ENCODE data around the gene FAM20A. TPM values are rescaled to one million over a fixed set of nuclear protein-coding genes. Genes with fewer than 3 reads are reported as not detected.

Gene FAM20A
- total RNA-seq, 1 experiment from 2014 or later: not detected

DNA sequence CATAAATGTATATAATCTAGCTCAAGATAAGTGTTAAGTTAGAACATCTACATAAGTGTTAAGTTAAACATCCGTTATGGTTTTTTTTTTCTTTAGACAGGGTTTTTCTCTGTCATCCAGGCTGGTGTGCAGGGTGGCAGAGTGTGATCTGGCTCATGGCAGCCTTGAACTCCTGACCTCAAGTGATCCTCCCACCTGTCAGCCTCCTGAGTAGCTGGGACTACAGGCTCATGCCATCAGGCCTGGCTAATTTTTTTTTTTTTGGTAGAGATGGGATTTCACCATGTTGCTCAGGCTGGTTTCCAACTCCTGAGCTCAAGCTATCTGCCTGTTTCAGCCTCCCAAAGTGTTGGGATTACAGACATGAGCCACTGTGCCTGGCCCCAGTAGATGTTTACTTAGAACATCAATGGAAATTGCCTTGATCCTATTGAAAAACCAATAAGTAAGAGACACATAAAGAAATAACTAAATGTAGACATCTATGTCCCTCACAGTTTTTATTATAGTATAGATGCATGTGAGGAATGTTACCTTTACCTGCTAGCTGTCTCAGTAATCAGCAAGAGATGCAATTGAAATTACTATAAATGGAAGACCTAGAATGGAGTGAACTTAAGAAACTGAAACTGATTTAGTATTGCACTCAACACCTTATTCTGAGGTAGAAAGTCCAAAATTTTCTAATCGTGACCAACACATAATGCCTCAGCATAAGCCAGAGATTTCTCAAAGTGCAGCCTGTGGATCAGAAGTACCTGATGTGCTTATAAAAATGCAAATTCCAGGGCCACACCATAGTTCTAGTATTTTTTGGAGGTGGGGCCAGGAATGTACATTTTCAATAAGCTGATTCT lies 5.5 kb upstream of the FAM20A start:
- Histone ChIP-seq H3K9me3 (ENCODE audit: control insufficient read depth in 1 of 2, insufficient read depth in 1 of 2, low read depth in 1 of 2, low read length in 2 of 2) (peaks cover 24 to 36% of the 10 kb centered on the region in 2 experiments; a peak in 3 of 4 replicates), H3K4me3 (replicated peaks in 1 of 2; ENCODE audit: low read depth in 1 of 2, low read length in 2 of 2) (no peak overlapping the region), H3K4me2 (ENCODE audit: low read length) (no peak overlapping the region), H3K36me3 (ENCODE audit: control insufficient read depth in 1 of 2, insufficient read depth in 2 of 2, low read length in 2 of 2) (no peaks in the 10 kb centered on the region), H4K20me1 (ENCODE audit: insufficient read depth) (no peaks in the 10 kb centered on the region), H3K79me2 (ENCODE audit: insufficient read depth, low read length) (no peaks in the 10 kb centered on the region), H3K9me2 (ENCODE audit: insufficient read depth) (no peaks in the 10 kb centered on the region), H3K27ac (ENCODE audit: low read depth, low read length) (no peak overlapping the region), H3K27me3 (ENCODE audit: insufficient read depth, low read length) (no peaks in the 10 kb centered on the region), H2AFZ (ENCODE audit: low read depth, low read length, poor library complexity, severe bottlenecking) (no peak overlapping the region), H3K9ac (ENCODE audit: low read length) (no peak overlapping the region), H3K4me1 (ENCODE audit: control insufficient read depth in 1 of 2, insufficient read depth in 2 of 2, low read length in 2 of 2) (no peaks in the 10 kb centered on the region)
- ATAC-seq (no peak), DNase-seq (ENCODE audit: low read depth, low spot score) (no peak)
- TF ChIP-seq ELF1 (IDR thresholded peaks at IDR 0.05; ENCODE audit: borderline replicate concordance, low read depth): no peak
- TF ChIP-seq, protein P1, sequence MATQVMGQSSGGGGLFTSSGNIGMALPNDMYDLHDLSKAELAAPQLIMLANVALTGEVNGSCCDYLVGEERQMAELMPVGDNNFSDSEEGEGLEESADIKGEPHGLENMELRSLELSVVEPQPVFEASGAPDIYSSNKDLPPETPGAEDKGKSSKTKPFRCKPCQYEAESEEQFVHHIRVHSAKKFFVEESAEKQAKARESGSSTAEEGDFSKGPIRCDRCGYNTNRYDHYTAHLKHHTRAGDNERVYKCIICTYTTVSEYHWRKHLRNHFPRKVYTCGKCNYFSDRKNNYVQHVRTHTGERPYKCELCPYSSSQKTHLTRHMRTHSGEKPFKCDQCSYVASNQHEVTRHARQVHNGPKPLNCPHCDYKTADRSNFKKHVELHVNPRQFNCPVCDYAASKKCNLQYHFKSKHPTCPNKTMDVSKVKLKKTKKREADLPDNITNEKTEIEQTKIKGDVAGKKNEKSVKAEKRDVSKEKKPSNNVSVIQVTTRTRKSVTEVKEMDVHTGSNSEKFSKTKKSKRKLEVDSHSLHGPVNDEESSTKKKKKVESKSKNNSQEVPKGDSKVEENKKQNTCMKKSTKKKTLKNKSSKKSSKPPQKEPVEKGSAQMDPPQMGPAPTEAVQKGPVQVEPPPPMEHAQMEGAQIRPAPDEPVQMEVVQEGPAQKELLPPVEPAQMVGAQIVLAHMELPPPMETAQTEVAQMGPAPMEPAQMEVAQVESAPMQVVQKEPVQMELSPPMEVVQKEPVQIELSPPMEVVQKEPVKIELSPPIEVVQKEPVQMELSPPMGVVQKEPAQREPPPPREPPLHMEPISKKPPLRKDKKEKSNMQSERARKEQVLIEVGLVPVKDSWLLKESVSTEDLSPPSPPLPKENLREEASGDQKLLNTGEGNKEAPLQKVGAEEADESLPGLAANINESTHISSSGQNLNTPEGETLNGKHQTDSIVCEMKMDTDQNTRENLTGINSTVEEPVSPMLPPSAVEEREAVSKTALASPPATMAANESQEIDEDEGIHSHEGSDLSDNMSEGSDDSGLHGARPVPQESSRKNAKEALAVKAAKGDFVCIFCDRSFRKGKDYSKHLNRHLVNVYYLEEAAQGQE (IDR thresholded peaks at IDR 0.05; ENCODE audit: low read depth): no peak
- TF ChIP-seq JUND (IDR thresholded peaks at IDR 0.05): no peak
- TF ChIP-seq EGR1 (IDR thresholded peaks at IDR 0.05; ENCODE audit: low read depth): no peak
- no peak for TF ChIP-seq EZH2phosphoT487 (IDR thresholded peaks at IDR 0.05; ENCODE audit: borderline replicate concordance)
- no peak for TF ChIP-seq SP1 (IDR thresholded peaks at IDR 0.05; ENCODE audit: low read depth)
- TF ChIP-seq ZFX (IDR thresholded peaks at IDR 0.05): no peak
- no TSS peak for BruUV-seq (replicated peaks)
- intact Hi-C loops (cut with micrococcal nuclease): no loop called here
- ChIA-PET POLR2A (no interaction called here), RAD21 (ENCODE audit: low non-redundant PET in 1 of 2, low total read pairs in 2 of 2, uncharacterized antibody in 2 of 2, unreplicated experiment in 2 of 2) (no interaction called here), CTCF (no interaction called here)

All from HCT116 (cell line).